H1 (cell line): Measurements from ENCODE around the gene TCFL5. TPM values are rescaled to one million over a fixed set of nuclear protein-coding genes. Genes with fewer than 3 reads are reported as not detected.
A peak's percentile ranks its signal among the peaks of the same experiment; 100 is the strongest.

Source experiments
- CTCF ChIA-PET: fragments of 300-600 bp; sonication (Branson Sonifier 250); formaldehyde crosslinking; loops from one replicate; lab custom pipeline; 2021; ENCODE audit not compliant: partially characterized antibody; lab: Charles Lee
- POLR2A ChIA-PET: fragments of 300-600 bp; sonication (Branson Sonifier 250); formaldehyde crosslinking; loops from one replicate; lab custom pipeline; 2021; ENCODE audit warnings: inconsistent platforms; ENCODE audit not compliant: partially characterized antibody; lab: Charles Lee
- DNase-seq, 2 experiments: peaks; one replicate each; pipeline versions ENCODE4 v3.0.0 to v3.0.0-alpha.2; 2010 to 2022; ENCODE audit warnings: low spot score in 2 of 2, low read depth in 1 of 2, mixed read lengths in 1 of 2
- FAIRE-seq: peaks from 2 replicates; lab custom pipeline; 2011; peaks lifted over from hg19 to GRCh38; lab: Jason Lieb, UNC
- H2AFZ ChIP-seq: 2 replicates; pipeline ENCODE4 v1.8.1; 2012; ENCODE audit warnings: low read length, inconsistent platforms
- H2AK5ac ChIP-seq: 2 replicates; pipeline ENCODE4 v1.6.1; 2013; ENCODE audit warnings: low read depth, low read length
- H2BK120ac ChIP-seq: replicated peaks from 2 replicates; pipeline ENCODE3; 2013; ENCODE audit warnings: low read depth, low read length, inconsistent platforms
- H2BK12ac ChIP-seq: 2 replicates; pipeline ENCODE4 v1.6.1; 2013; ENCODE audit warnings: low read depth, low read length
- H2BK15ac ChIP-seq: 2 replicates; pipeline ENCODE4 v1.6.1; 2013; ENCODE audit warnings: low read length
- H2BK20ac ChIP-seq: 2 replicates; pipeline ENCODE4 v1.6.1; 2013; ENCODE audit warnings: low read length
- H2BK5ac ChIP-seq: 2 replicates; pipeline ENCODE4 v1.6.1; 2013; ENCODE audit warnings: low read depth, low read length
- H3K14ac ChIP-seq: 2 replicates; pipeline ENCODE4 v1.6.1; 2013; ENCODE audit warnings: inconsistent platforms; ENCODE audit not compliant: insufficient read length
- H3K18ac ChIP-seq: 2 replicates; pipeline ENCODE4 v1.6.1; 2013; ENCODE audit warnings: low read length; ENCODE audit errors: extremely low read depth
- H3K23ac ChIP-seq: 2 replicates; pipeline ENCODE4 v1.6.1; 2013; ENCODE audit warnings: inconsistent platforms; ENCODE audit not compliant: insufficient read length
- H3K23me2 ChIP-seq: 2 replicates; pipeline ENCODE4 v1.6.1; 2013; ENCODE audit warnings: low read depth, low read length
- H3K27ac ChIP-seq: 2 replicates; pipeline ENCODE4 v1.6.1; 2011; ENCODE audit warnings: low read depth, low read length, inconsistent platforms
- H3K27me3 ChIP-seq, 4 experiments: replicated peaks in 1 of 4; 1 replicate in 1 of 4; 2 replicates in 3 of 4; pipeline versions ENCODE4 v1.6.1 to v1.8.1; 2011 to 2013; ENCODE audit warnings: low read length in 3 of 4, mild to moderate bottlenecking in 3 of 4, inconsistent platforms in 2 of 4, mixed read lengths in 2 of 4, moderate library complexity in 1 of 4; ENCODE audit not compliant: control insufficient read depth in 3 of 4, insufficient read depth in 3 of 4; ENCODE audit errors: extremely low read depth in 1 of 4
- H3K36me3 ChIP-seq, 4 experiments: 2 replicates each; pipeline versions ENCODE4 v1.6.1 to v1.8.1; 2011 to 2013; ENCODE audit warnings: mild to moderate bottlenecking in 4 of 4, low read length in 3 of 4, moderate library complexity in 2 of 4, control low read depth in 1 of 4, inconsistent platforms in 1 of 4; ENCODE audit not compliant: insufficient read depth in 4 of 4, control insufficient read depth in 2 of 4
- H3K4ac ChIP-seq: replicated peaks from 2 replicates; pipeline ENCODE3; 2013; ENCODE audit warnings: low read length, low read depth, mixed read lengths, inconsistent platforms; ENCODE audit not compliant: insufficient read length
- H3K4me1 ChIP-seq, 4 experiments: replicated peaks in 1 of 4; 1 replicate in 1 of 4; 2 replicates in 3 of 4; pipeline versions ENCODE4 v1.6.1 to v1.8.1; 2011 to 2013; ENCODE audit warnings: low read length in 3 of 4, inconsistent platforms in 2 of 4, mixed read lengths in 1 of 4; ENCODE audit not compliant: insufficient read depth in 4 of 4, control insufficient read depth in 3 of 4
- H3K4me2 ChIP-seq, 2 experiments: 2 replicates each; pipeline versions ENCODE4 v1.6.1 to v1.8.1; 2011 to 2013; ENCODE audit warnings: low read depth in 2 of 2, low read length in 2 of 2, control low read depth in 1 of 2, inconsistent platforms in 1 of 2, mild to moderate bottlenecking in 1 of 2; ENCODE audit not compliant: insufficient read depth in 1 of 2
- H3K4me3 ChIP-seq, 4 experiments: fragments of 200-600, 300-600 bp in 1 of 4; sonication (generic), shearing (Covaris generic), sonication (Bioruptor Twin) in 1 of 4; 2 replicates each; pipeline versions ENCODE4 v1.5.1 to v1.8.1; 2011 to 2016; ENCODE audit warnings: low read length in 4 of 4, low read depth in 3 of 4, control low read depth in 2 of 4, inconsistent platforms in 2 of 4, mild to moderate bottlenecking in 2 of 4, mixed read lengths in 1 of 4, moderate library complexity in 1 of 4; ENCODE audit not compliant: insufficient read depth in 2 of 4; ENCODE audit errors: extremely low read depth in 1 of 4
- H3K56ac ChIP-seq: replicated peaks from 2 replicates; pipeline ENCODE3; 2013; ENCODE audit warnings: low read depth, mild to moderate bottlenecking, mixed read lengths, low read length, inconsistent platforms; ENCODE audit not compliant: insufficient read length
- H3K79me1 ChIP-seq: 2 replicates; pipeline ENCODE4 v1.6.1; 2013; ENCODE audit warnings: low read depth, low read length, control low read depth
- H3K79me2 ChIP-seq, 2 experiments: 2 replicates each; pipeline versions ENCODE4 v1.6.1 to v1.8.1; 2012 to 2013; ENCODE audit warnings: low read length in 2 of 2, mild to moderate bottlenecking in 2 of 2, inconsistent platforms in 1 of 2; ENCODE audit not compliant: insufficient read depth in 2 of 2, control insufficient read depth in 1 of 2
- H3K9ac ChIP-seq, 4 experiments: replicated peaks in 1 of 4; 1 replicate in 1 of 4; 2 replicates in 3 of 4; pipeline versions ENCODE4 v1.6.1 to v1.8.1; 2011 to 2013; ENCODE audit warnings: low read depth in 3 of 4, low read length in 3 of 4, control low read depth in 2 of 4, mild to moderate bottlenecking in 2 of 4, moderate library complexity in 2 of 4, inconsistent platforms in 1 of 4; ENCODE audit errors: extremely low read depth in 1 of 4
- H3K9me3 ChIP-seq, 2 experiments: 2 replicates each; pipeline versions ENCODE4 v1.6.1 to v1.8.1; 2012 to 2013; ENCODE audit warnings: mild to moderate bottlenecking in 2 of 2, moderate library complexity in 2 of 2, control low read depth in 1 of 2, inconsistent platforms in 1 of 2, low read depth in 1 of 2, low read length in 1 of 2, mixed read lengths in 1 of 2; ENCODE audit not compliant: insufficient read depth in 2 of 2
- H4K20me1 ChIP-seq, 2 experiments: replicated peaks in 1 of 2; 2 replicates each; pipeline versions ENCODE3 to v1.8.1; 2011 to 2013; ENCODE audit warnings: inconsistent platforms in 2 of 2, low read length in 2 of 2, mild to moderate bottlenecking in 1 of 2; ENCODE audit not compliant: insufficient read depth in 2 of 2, control insufficient read depth in 1 of 2
- H4K5ac ChIP-seq: 2 replicates; pipeline ENCODE4 v1.6.1; 2013; ENCODE audit warnings: low read length, low read depth, mixed read lengths, inconsistent platforms; ENCODE audit not compliant: insufficient read length
- H4K8ac ChIP-seq: 2 replicates; pipeline ENCODE4 v1.8.0; 2013; ENCODE audit warnings: mild to moderate bottlenecking, moderate library complexity, low read length, inconsistent platforms; ENCODE audit not compliant: insufficient read depth; ENCODE audit errors: extremely low read depth
- H4K91ac ChIP-seq: replicated peaks from 2 replicates; pipeline ENCODE3; 2013; ENCODE audit warnings: low read length, mixed read lengths, inconsistent platforms; ENCODE audit not compliant: insufficient read length
- CTCF ChIP-seq, 3 experiments: IDR thresholded peaks; 1 replicate in 2 of 3; 2 replicates in 1 of 3; pipeline versions ENCODE4 v1.5.1 to v1.6.1; 2011; ENCODE audit warnings: low read length in 3 of 3, mild to moderate bottlenecking in 3 of 3, inconsistent platforms in 2 of 3, low read depth in 1 of 3, moderate library complexity in 1 of 3; ENCODE audit not compliant: insufficient read depth in 1 of 3; ENCODE audit errors: control extremely low read depth in 1 of 3
- JUND ChIP-seq: IDR thresholded peaks from 2 replicates; pipeline ENCODE4 v1.6.1; 2011; ENCODE audit warnings: mild to moderate bottlenecking, improper control_type of control experiment, low read length
- RAD21 ChIP-seq, 2 experiments: IDR thresholded peaks in 1 of 2; conservative IDR thresholded peaks in 1 of 2; 2 replicates each; pipeline ENCODE4 v1.6.1; 2011; ENCODE audit warnings: low read depth in 2 of 2, low read length in 2 of 2, improper control_type of control experiment in 1 of 2, inconsistent platforms in 1 of 2, mild to moderate bottlenecking in 1 of 2, moderate library complexity in 1 of 2
- WGBS, 2 experiments: shearing (Covaris generic) in 1 of 2; methylation state at CpG; one replicate each; pipeline versions ENCODE4 v1.1.6 to v1.1.7; 2013 to 2015; ENCODE audit warnings: low lambda C conversion rate in 2 of 2, mixed read lengths in 2 of 2, inconsistent platforms in 1 of 2, low coverage in 1 of 2, missing lambda C conversion rate in 1 of 2; ENCODE audit not compliant: insufficient replicate concordance in 2 of 2, insufficient coverage in 1 of 2, insufficient read length in 1 of 2; ENCODE audit errors: extremely low coverage in 1 of 2, missing lambda C conversion rate in 1 of 2; 5-methylcytosine and 5-hydroxymethylcytosine counted together
- polyA plus RNA-seq, 7 experiments: library from polyadenylated mRNA; depleted of rRNA in 3 of 7; stranded (reverse) in 5 of 7; unstranded in 2 of 7; fragments of >200 nt in 5 of 7; fragments of 200-250 nt in 2 of 7; gene quantifications; 1 replicate in 5 of 7; 2 replicates in 1 of 7; 4 replicates in 1 of 7; pipeline versions ENCODE4 v1.2.1 to v1.2.3, GENCODE V29; 2011 to 2013; ENCODE audit warnings: missing spikeins in 2 of 7, mixed read lengths in 2 of 7
- total RNA-seq: library from RNA; stranded (reverse); fragmentation: NEBNext Ultra II Directional; extraction: Animal tissue kit (Norgen Biotek cat#: 25700); gene quantifications from 2 replicates; pipeline ENCODE4 v1.2.1, GENCODE V29; 2021

TCFL5 gene
- total and polyA plus RNA-seq, 2 of the 8 experiments (the other 6 are each of a cell fraction or from before 2014, with no cell fraction given) = 6.2 to 15.0 TPM

GRCh38 chr20:62893700-62894099, 32.1 kb upstream of the TCFL5 start:
- TF ChIP-seq JUND (no peak), RAD21 (IDR thresholded peaks at IDR 0.05 in 1 of 2, conservative IDR thresholded peaks at IDR 0.05 in 1 of 2; ENCODE audit: low read depth in 2 of 2, low read length in 2 of 2) (peak; percentile 3 to 31; a peak in 2 of 4 replicates), CTCF (IDR thresholded peaks at IDR 0.05; ENCODE audit: control extremely low read depth in 1 of 3, insufficient read depth in 1 of 3, low read depth in 1 of 3, low read length in 3 of 3) (peak; percentile 38 to 43 (median 39))
- DNase-seq (no peak), FAIRE-seq (no peak)
- WGBS, 2 experiments = 92% methylated on average over 14 of the region's 14 CpGs; no CpG with 5 or more reads in 1 of the 2 experiments
- Histone ChIP-seq H3K9ac (no peak overlapping the region), H2BK20ac (no peak overlapping the region), H3K27ac (no peak overlapping the region), H2AK5ac (no peak overlapping the region), H3K23ac (no peak overlapping the region), H2BK15ac (no peak overlapping the region), H3K9me3 (peaks cover 0 to 3% of the 10 kb centered on the region in 2 experiments; a peak in 1 of 4 replicates), H4K91ac (no peak overlapping the region), H4K20me1 (peaks cover 4 to 6% of the 10 kb centered on the region in 2 experiments), H2BK5ac (no peak overlapping the region), H3K4me2 (no peak overlapping the region), H3K18ac (no peak overlapping the region), H4K5ac (no peak overlapping the region), H3K4me3 (no peak overlapping the region), H3K56ac (no peak overlapping the region), H3K79me2 (no peaks in the 10 kb centered on the region), H2BK12ac (no peak overlapping the region), H3K4me1 (peaks cover 0 to 2% (median under 1%) of the 10 kb centered on the region in 4 experiments; a peak in 3 of 7 replicates), H3K27me3 (no peaks in the 10 kb centered on the region), H4K8ac (no peak overlapping the region), H3K79me1 (no peaks in the 10 kb centered on the region), H3K4ac (no peak overlapping the region), H2AFZ (no peak overlapping the region), H2BK120ac (no peak overlapping the region), H3K23me2 (no peaks in the 10 kb centered on the region), H3K36me3 (peaks cover 54 to 71% (median 66%) of the 10 kb centered on the region in 4 experiments), H3K14ac (no peak overlapping the region)
- CTCF ChIA-PET = interaction anchor here (0.7 to 2.8 kb wide), 16 partner anchors 8 to 245 kb away, joined by 3 to 14 read pairs (median 4); no protein-coding TSS in a partner anchor
- POLR2A ChIA-PET = interaction anchor here (1.3 to 1.8 kb wide), 4 partner anchors 9 to 17 kb away, joined by 4 to 5 read pairs (median 4); no protein-coding TSS in a partner anchor
